ENCODE results near the gene GHDC.

GRCh38 chr17:42225646-42226045 is 31.4 kb upstream of the GHDC start:
- no peak for TF ChIP-seq POLR2A (IDR thresholded peaks at IDR 0.05)
- TF ChIP-seq CTCF (IDR thresholded peaks at IDR 0.05 in 8 of 11, conservative IDR thresholded peaks at IDR 0.05 in 3 of 11): no peak
